K562 (cell line): ENCODE measurements around the gene COA4.
"Not testable (repeated sequence)": the region's sequence is repeated elsewhere in the genome, so short reads cannot be mapped to it uniquely, and the experiment has no call there.

Experiments used
- CTCF ChIP-seq, 3 experiments: IDR thresholded peaks in 2 of 3; conservative IDR thresholded peaks in 1 of 3; 2 replicates each; pipeline ENCODE4 v1.5.1; 2011 to 2012; ENCODE audit warnings: low read length in 3 of 3, mild to moderate bottlenecking in 3 of 3, control low read depth in 2 of 3, improper control_type of control experiment in 1 of 3, inconsistent platforms in 1 of 3, low read depth in 1 of 3, mixed read lengths in 1 of 3, moderate library complexity in 1 of 3; ENCODE audit not compliant: insufficient read depth in 2 of 3
- HDAC1 ChIP-seq, 2 experiments: fragments of 450-650 bp; IDR thresholded peaks; 2 replicates each; pipeline ENCODE4 v1.6.1; 2016 to 2017; ENCODE audit warnings: inconsistent platforms in 1 of 2, mild to moderate bottlenecking in 1 of 2, moderate library complexity in 1 of 2
- NFRKB ChIP-seq: fragments of 450-650 bp; IDR thresholded peaks from 2 replicates; pipeline ENCODE4 v1.6.1; 2016; ENCODE audit warnings: low read depth
- PHF8 ChIP-seq: fragments of 200-600 bp; sonication (generic); IDR thresholded peaks from 2 replicates; pipeline ENCODE4 v1.6.1; 2012; ENCODE audit warnings: mixed run types, mild to moderate bottlenecking, inconsistent platforms, low read length, moderate library complexity, borderline replicate concordance
- POLR2A ChIP-seq: fragments of 450-650 bp; conservative IDR thresholded peaks from 2 replicates; pipeline ENCODE4 v1.6.1; 2016
- POLR2AphosphoS5 ChIP-seq: IDR thresholded peaks from 2 replicates; pipeline ENCODE4 v1.6.1; 2011; ENCODE audit warnings: mild to moderate bottlenecking, low read depth, low read length, moderate library complexity; ENCODE audit not compliant: control insufficient read depth, insufficient read depth
- ZFP36 ChIP-seq: fragments of 150-350 bp; IDR thresholded peaks from 2 replicates; pipeline ENCODE4 v1.6.1; 2018; ENCODE audit warnings: low read length, low read depth; ENCODE audit not compliant: partially characterized antibody
- ZNF184 ChIP-seq: sonication (generic); formaldehyde crosslinking; IDR thresholded peaks from 2 replicates; pipeline ENCODE4 v1.5.0; 2020; ENCODE audit warnings: missing genetic modification reagents
- ZNF324 ChIP-seq: fragments of 250-450 bp; sonication (Bioruptor Pico); IDR thresholded peaks from 2 replicates; pipeline ENCODE4 v1.4.0; 2020; ENCODE audit warnings: mild to moderate bottlenecking
- ZNF431 ChIP-seq: sonication (generic); formaldehyde crosslinking; IDR thresholded peaks from 2 replicates; pipeline ENCODE4 v1.8.0; 2022; ENCODE audit warnings: mild to moderate bottlenecking, missing genetic modification reagents
- TF ChIP-seq, protein P1 (sequence below), 2 experiments: fragments of 250-450 bp in 1 of 2; fragments of 450-650 bp in 1 of 2; sonication (Bioruptor Pico) in 1 of 2; IDR thresholded peaks; 2 replicates each; pipeline versions ENCODE4 v1.6.1 to v1.8.0; 2016 to 2021; ENCODE audit warnings: mild to moderate bottlenecking in 2 of 2, moderate library complexity in 2 of 2, missing compliant biosample characterization in 1 of 2, missing genetic modification characterization in 1 of 2

DNA sequence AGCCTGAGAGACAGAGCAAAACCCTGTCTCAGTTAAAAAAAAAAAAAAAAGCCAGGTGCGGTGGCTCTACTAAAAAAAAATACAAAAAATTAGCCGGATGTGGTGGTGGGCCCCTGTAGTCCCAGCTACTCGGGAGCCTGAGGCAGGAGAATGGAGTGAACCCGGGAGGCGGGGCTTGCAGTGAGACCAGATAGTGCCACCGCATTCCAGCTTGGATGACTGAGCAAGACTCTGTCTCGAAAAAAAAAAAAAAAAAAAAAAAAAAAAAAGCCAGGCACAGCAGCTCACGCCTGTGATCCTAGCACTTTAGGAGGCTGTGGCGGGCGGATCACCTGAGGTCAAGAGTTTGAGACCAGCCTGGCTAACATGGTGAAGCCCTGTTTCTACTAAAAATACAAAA lies 3.8 kb upstream of the COA4 start:
- not testable (repeated sequence) for TF ChIP-seq POLR2A; ZFP36; ZNF431; CTCF (IDR thresholded peaks at IDR 0.05 in 2 of 3, conservative IDR thresholded peaks at IDR 0.05 in 1 of 3; ENCODE audit: insufficient read depth in 2 of 3, low read depth in 1 of 3, low read length in 3 of 3); HDAC1 (IDR thresholded peaks at IDR 0.05); NFRKB; ZNF324 (CRISPR knock-in tag); POLR2AphosphoS5; ZNF184 (CRISPR knock-in tag); PHF8
- TF ChIP-seq, protein P1, sequence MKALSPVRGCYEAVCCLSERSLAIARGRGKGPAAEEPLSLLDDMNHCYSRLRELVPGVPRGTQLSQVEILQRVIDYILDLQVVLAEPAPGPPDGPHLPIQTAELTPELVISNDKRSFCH (CRISPR knock-in tag; IDR thresholded peaks at IDR 0.05), result not testable (repeated sequence)
- TF ChIP-seq, protein P1 (tag; IDR thresholded peaks at IDR 0.05), result not testable (repeated sequence)
